HepG2 (cell line): ENCODE data around the gene MAVS. TPM values are rescaled to one million over a fixed set of nuclear protein-coding genes. Genes with fewer than 3 reads are reported as not detected.

Experiments used
- CEBPG ChIP-seq: IDR thresholded peaks from 2 replicates; pipeline ENCODE4 v1.6.1; 2016
- DR1 ChIP-seq: sonication (generic); formaldehyde crosslinking; IDR thresholded peaks from 2 replicates; pipeline ENCODE4 v1.8.0; 2021; ENCODE audit warnings: mild to moderate bottlenecking, missing genetic modification reagents, inconsistent platforms
- ERF ChIP-seq: IDR thresholded peaks from 2 replicates; pipeline ENCODE4 v1.6.1; 2018; ENCODE audit warnings: missing biosample characterization, missing genetic modification reagents
- GPBP1L1 ChIP-seq: sonication (generic); formaldehyde crosslinking; IDR thresholded peaks from 2 replicates; pipeline ENCODE4 v1.5.0; 2020; ENCODE audit warnings: mild to moderate bottlenecking, missing genetic modification reagents
- PHF8 ChIP-seq: sonication (generic); formaldehyde crosslinking; IDR thresholded peaks from 2 replicates; pipeline ENCODE4 v1.5.0; 2020; ENCODE audit warnings: missing genetic modification reagents
- SP4 ChIP-seq: sonication (generic); formaldehyde crosslinking; IDR thresholded peaks from 2 replicates; pipeline ENCODE4 v1.8.1; 2023; ENCODE audit warnings: mild to moderate bottlenecking, missing genetic modification reagents
- TCF12 ChIP-seq, 2 experiments: fragments of 450-650 bp in 1 of 2; sonication (generic) in 1 of 2; formaldehyde crosslinking in 1 of 2; IDR thresholded peaks; 2 replicates each; pipeline versions ENCODE4 v1.6.1 to v1.8.0; 2017 to 2022; ENCODE audit warnings: antibody characterized with exemption in 1 of 2, mild to moderate bottlenecking in 1 of 2, missing genetic modification reagents in 1 of 2, moderate library complexity in 1 of 2
- ZMAT3 ChIP-seq: sonication (generic); formaldehyde crosslinking; conservative IDR thresholded peaks from 2 replicates; pipeline ENCODE4 v1.7.0; 2021; ENCODE audit warnings: missing genetic modification reagents
- ZNF382 ChIP-seq: sonication (generic); formaldehyde crosslinking; IDR thresholded peaks from 2 replicates; pipeline ENCODE4 v1.5.0; 2020; ENCODE audit warnings: missing genetic modification reagents, mild to moderate bottlenecking, borderline replicate concordance
- ZNF569 ChIP-seq: sonication (generic); formaldehyde crosslinking; IDR thresholded peaks from 2 replicates; pipeline ENCODE4 v1.5.0; 2020; ENCODE audit warnings: mild to moderate bottlenecking, missing genetic modification reagents, moderate library complexity, borderline replicate concordance
- ZSCAN9 ChIP-seq: IDR thresholded peaks from 2 replicates; pipeline ENCODE4 v1.6.1; 2016; ENCODE audit warnings: borderline replicate concordance
- polyA plus RNA-seq, 8 experiments: library from polyadenylated mRNA; depleted of rRNA in 3 of 8; stranded (reverse) in 7 of 8; unstranded in 1 of 8; fragments of >200 nt; fragmentation: Illumina TruSeq in 4 of 8; extraction: Trizol in 4 of 8; gene quantifications; 2 replicates each; pipeline versions ENCODE4 v1.2.1 to v1.2.3, GENCODE V29; 2011 to 2016; ENCODE audit warnings: low read depth in 4 of 8, missing spikeins in 1 of 8, mixed read lengths in 1 of 8; ENCODE audit not compliant: insufficient read depth in 1 of 8
- total RNA-seq, 5 experiments: library from RNA; depleted of rRNA; stranded (reverse); fragments of >200 nt; fragmentation: Illumina TruSeq; extraction: Trizol; gene quantifications; 2 replicates each; pipeline ENCODE4 v1.2.3, GENCODE V29; 2016; ENCODE audit warnings: low read depth in 1 of 5
- TF ChIP-seq, protein P1 (sequence below): sonication (generic); formaldehyde crosslinking; IDR thresholded peaks from 2 replicates; pipeline ENCODE4 v1.4.0; 2020; ENCODE audit warnings: mild to moderate bottlenecking, low read depth, missing genetic modification reagents
- TF ChIP-seq, protein P2 (sequence below): sonication (generic); formaldehyde crosslinking; IDR thresholded peaks from 2 replicates; pipeline ENCODE4 v1.8.0; 2022; ENCODE audit warnings: missing genetic modification reagents, mild to moderate bottlenecking, borderline replicate concordance
- TF ChIP-seq, protein P3 (sequence below): sonication (generic); formaldehyde crosslinking; IDR thresholded peaks from 2 replicates; pipeline ENCODE4 v1.4.0; 2020; ENCODE audit warnings: mild to moderate bottlenecking, missing genetic modification reagents

The MAVS gene
- total and polyA plus RNA-seq, 2 of the 13 experiments (the other 11 are each of a cell fraction or from before 2014, with no cell fraction given) = 27.3 to 36.6 TPM

- peak; percentile 95 for TF ChIP-seq ERF (CRISPR knock-in tag)
- peak; percentile 99 for TF ChIP-seq PHF8 (CRISPR knock-in tag)
- no peak for TF ChIP-seq GPBP1L1 (CRISPR knock-in tag)
- TF ChIP-seq, protein P1, sequence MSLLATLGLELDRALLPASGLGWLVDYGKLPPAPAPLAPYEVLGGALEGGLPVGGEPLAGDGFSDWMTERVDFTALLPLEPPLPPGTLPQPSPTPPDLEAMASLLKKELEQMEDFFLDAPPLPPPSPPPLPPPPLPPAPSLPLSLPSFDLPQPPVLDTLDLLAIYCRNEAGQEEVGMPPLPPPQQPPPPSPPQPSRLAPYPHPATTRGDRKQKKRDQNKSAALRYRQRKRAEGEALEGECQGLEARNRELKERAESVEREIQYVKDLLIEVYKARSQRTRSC (CRISPR knock-in tag) = no peak
- TF ChIP-seq SP4 (CRISPR knock-in tag) = peak; percentile 95
- TF ChIP-seq, protein P2, sequence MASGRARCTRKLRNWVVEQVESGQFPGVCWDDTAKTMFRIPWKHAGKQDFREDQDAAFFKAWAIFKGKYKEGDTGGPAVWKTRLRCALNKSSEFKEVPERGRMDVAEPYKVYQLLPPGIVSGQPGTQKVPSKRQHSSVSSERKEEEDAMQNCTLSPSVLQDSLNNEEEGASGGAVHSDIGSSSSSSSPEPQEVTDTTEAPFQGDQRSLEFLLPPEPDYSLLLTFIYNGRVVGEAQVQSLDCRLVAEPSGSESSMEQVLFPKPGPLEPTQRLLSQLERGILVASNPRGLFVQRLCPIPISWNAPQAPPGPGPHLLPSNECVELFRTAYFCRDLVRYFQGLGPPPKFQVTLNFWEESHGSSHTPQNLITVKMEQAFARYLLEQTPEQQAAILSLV = peak; percentile 79; the same call in 1 of the 2 replicates
- peak; percentile 76 for TF ChIP-seq ZMAT3 (CRISPR knock-in tag)
- TF ChIP-seq TCF12 (IDR thresholded peaks at IDR 0.05) = no peak
- TF ChIP-seq TCF12 (CRISPR knock-in tag; IDR thresholded peaks at IDR 0.05) = peak; percentile 96
- no peak for TF ChIP-seq ZNF382 (CRISPR knock-in tag)
- TF ChIP-seq, protein P3, sequence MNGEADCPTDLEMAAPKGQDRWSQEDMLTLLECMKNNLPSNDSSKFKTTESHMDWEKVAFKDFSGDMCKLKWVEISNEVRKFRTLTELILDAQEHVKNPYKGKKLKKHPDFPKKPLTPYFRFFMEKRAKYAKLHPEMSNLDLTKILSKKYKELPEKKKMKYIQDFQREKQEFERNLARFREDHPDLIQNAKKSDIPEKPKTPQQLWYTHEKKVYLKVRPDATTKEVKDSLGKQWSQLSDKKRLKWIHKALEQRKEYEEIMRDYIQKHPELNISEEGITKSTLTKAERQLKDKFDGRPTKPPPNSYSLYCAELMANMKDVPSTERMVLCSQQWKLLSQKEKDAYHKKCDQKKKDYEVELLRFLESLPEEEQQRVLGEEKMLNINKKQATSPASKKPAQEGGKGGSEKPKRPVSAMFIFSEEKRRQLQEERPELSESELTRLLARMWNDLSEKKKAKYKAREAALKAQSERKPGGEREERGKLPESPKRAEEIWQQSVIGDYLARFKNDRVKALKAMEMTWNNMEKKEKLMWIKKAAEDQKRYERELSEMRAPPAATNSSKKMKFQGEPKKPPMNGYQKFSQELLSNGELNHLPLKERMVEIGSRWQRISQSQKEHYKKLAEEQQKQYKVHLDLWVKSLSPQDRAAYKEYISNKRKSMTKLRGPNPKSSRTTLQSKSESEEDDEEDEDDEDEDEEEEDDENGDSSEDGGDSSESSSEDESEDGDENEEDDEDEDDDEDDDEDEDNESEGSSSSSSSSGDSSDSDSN (CRISPR knock-in tag) = peak; percentile 97
- peak; percentile 86 for TF ChIP-seq DR1 (CRISPR knock-in tag)
- TF ChIP-seq CEBPG (CRISPR knock-in tag) = peak; percentile 75
- peak; percentile 78 for TF ChIP-seq ZSCAN9
- no peak for TF ChIP-seq ZNF569
These were observed 42.2 kb downstream of the MAVS start, which contains the start of gene PANK2 (continued) for GRCh38 chr20:3888622-3889488.
